WTC11 (cell line): ENCODE data around the gene TPCN2. TPM values are rescaled to one million over a fixed set of nuclear protein-coding genes. Genes with fewer than 3 reads are reported as not detected.

Experiments
- ATAC-seq: fragments of 200-7000 bp; cut with Tn5 transposase; 2 replicates; pipeline ENCODE4 v1.10.0; 2021; ENCODE audit warnings: mild to moderate bottlenecking, moderate library complexity
- CTCF ChIA-PET: fragments of 300-600 bp; sonication (Branson Sonifier 250); formaldehyde crosslinking; loops from one replicate; lab custom pipeline; 2021; ENCODE audit warnings: antibody characterized with exemption; lab: Charles Lee
- POLR2A ChIA-PET: fragments of 350-600 bp; sonication (Branson Sonifier 250); formaldehyde crosslinking; loops from one replicate; lab custom pipeline; 2021; ENCODE audit warnings: antibody characterized with exemption; lab: Charles Lee
- DNase-seq: peaks from one replicate; pipeline ENCODE4 v3.0.0; 2021; ENCODE audit warnings: low spot score
- H3K27ac Mint-ChIP-seq: 2 replicates; pipeline ENCODE4 v1.8.0; 2021; ENCODE audit warnings: mixed read lengths
- H3K27me3 Mint-ChIP-seq: 2 replicates; pipeline ENCODE4 v1.8.0; 2021; ENCODE audit warnings: low read depth, mild to moderate bottlenecking, moderate library complexity, mixed read lengths
- H3K36me3 Mint-ChIP-seq: 2 replicates; pipeline ENCODE4 v1.8.0; 2021; ENCODE audit warnings: mixed read lengths
- H3K4me1 Mint-ChIP-seq: 2 replicates; pipeline ENCODE4 v1.8.0; 2022; ENCODE audit warnings: mixed read lengths
- H3K4me3 Mint-ChIP-seq: 2 replicates; pipeline ENCODE4 v1.8.0; 2021; ENCODE audit warnings: mild to moderate bottlenecking, moderate library complexity, mixed read lengths
- H3K9me3 Mint-ChIP-seq: 2 replicates; pipeline ENCODE4 v1.8.0; 2021; ENCODE audit warnings: mixed read lengths
- ATF1 ChIP-seq: sonication (generic); formaldehyde crosslinking; IDR thresholded peaks from 2 replicates; pipeline ENCODE4 v1.8.1; 2023; ENCODE audit warnings: mild to moderate bottlenecking, moderate library complexity, missing genetic modification reagents
- CREB1 ChIP-seq: sonication (generic); formaldehyde crosslinking; IDR thresholded peaks from 2 replicates; pipeline ENCODE4 v1.8.0; 2023; ENCODE audit warnings: mild to moderate bottlenecking, missing genetic modification reagents
- GTF2I ChIP-seq: fragments of 250-450 bp; sonication (Bioruptor Pico); conservative IDR thresholded peaks from 2 replicates; pipeline ENCODE4 v1.4.0; 2021; ENCODE audit warnings: mild to moderate bottlenecking
- IRF2 ChIP-seq: sonication (generic); formaldehyde crosslinking; IDR thresholded peaks from 2 replicates; pipeline ENCODE4 v1.8.0; 2022; ENCODE audit warnings: low read depth, missing genetic modification reagents, borderline replicate concordance
- MXD4 ChIP-seq: fragments of 250-450 bp; sonication (Bioruptor Pico); IDR thresholded peaks from 2 replicates; pipeline ENCODE4 v1.8.0; 2021; ENCODE audit warnings: mild to moderate bottlenecking, moderate library complexity, borderline replicate concordance
- MYBL2 ChIP-seq: sonication (generic); formaldehyde crosslinking; IDR thresholded peaks from 2 replicates; pipeline ENCODE4 v1.8.1; 2023; ENCODE audit warnings: mild to moderate bottlenecking, moderate library complexity, missing genetic modification reagents
- PRDM15 ChIP-seq: sonication (generic); formaldehyde crosslinking; IDR thresholded peaks from 2 replicates; pipeline ENCODE4 v1.8.0; 2022; ENCODE audit warnings: missing genetic modification reagents
- PRRX2 ChIP-seq: fragments of 250-450 bp; sonication (Bioruptor Pico); IDR thresholded peaks from 2 replicates; pipeline ENCODE4 v1.8.0; 2021; ENCODE audit warnings: mild to moderate bottlenecking
- ZBTB43 ChIP-seq: sonication (generic); formaldehyde crosslinking; IDR thresholded peaks from 2 replicates; pipeline ENCODE4 v1.8.1; 2023; ENCODE audit warnings: mild to moderate bottlenecking, missing genetic modification reagents
- ZNF317 ChIP-seq: sonication (generic); formaldehyde crosslinking; IDR thresholded peaks from 2 replicates; pipeline ENCODE4 v1.8.1; 2023; ENCODE audit warnings: low read depth, mild to moderate bottlenecking, moderate library complexity, missing genetic modification reagents, borderline replicate concordance
- ZNF396 ChIP-seq: fragments of 250-450 bp; sonication (Bioruptor Pico); IDR thresholded peaks from 2 replicates; pipeline ENCODE4 v1.8.0; 2021; ENCODE audit warnings: mild to moderate bottlenecking, moderate library complexity, borderline replicate concordance
- ZNF532 ChIP-seq: fragments of 250-450 bp; sonication (Bioruptor Pico); IDR thresholded peaks from 2 replicates; pipeline ENCODE4 v1.9.0; 2021; ENCODE audit warnings: mild to moderate bottlenecking, borderline replicate concordance
- ZNF671 ChIP-seq: fragments of 250-450 bp; sonication (Bioruptor Pico); IDR thresholded peaks from 2 replicates; pipeline ENCODE4 v1.8.0; 2021; ENCODE audit warnings: mild to moderate bottlenecking
- total RNA-seq: library from RNA; stranded (reverse); gene quantifications from 3 replicates; pipeline ENCODE4 v1.2.3, GENCODE V29; 2021
- TF ChIP-seq, protein P1 (sequence below): sonication (generic); formaldehyde crosslinking; IDR thresholded peaks from 2 replicates; pipeline ENCODE4 v1.8.1; 2023; ENCODE audit warnings: mild to moderate bottlenecking, moderate library complexity, missing genetic modification reagents
- TF ChIP-seq, protein P2 (sequence below): sonication (generic); formaldehyde crosslinking; IDR thresholded peaks from 2 replicates; pipeline ENCODE4 v1.8.1; 2022; ENCODE audit warnings: low read depth, missing genetic modification reagents, borderline replicate concordance

The TPCN2 gene
- total RNA-seq, 1 experiment from 2014 or later = 24.6 TPM

- TF ChIP-seq ZNF532 (CRISPR knock-in tag) (no peak), ZNF317 (no peak), PRRX2 (CRISPR knock-in tag) (no peak), ATF1 (no peak)
- TF ChIP-seq, protein P1, sequence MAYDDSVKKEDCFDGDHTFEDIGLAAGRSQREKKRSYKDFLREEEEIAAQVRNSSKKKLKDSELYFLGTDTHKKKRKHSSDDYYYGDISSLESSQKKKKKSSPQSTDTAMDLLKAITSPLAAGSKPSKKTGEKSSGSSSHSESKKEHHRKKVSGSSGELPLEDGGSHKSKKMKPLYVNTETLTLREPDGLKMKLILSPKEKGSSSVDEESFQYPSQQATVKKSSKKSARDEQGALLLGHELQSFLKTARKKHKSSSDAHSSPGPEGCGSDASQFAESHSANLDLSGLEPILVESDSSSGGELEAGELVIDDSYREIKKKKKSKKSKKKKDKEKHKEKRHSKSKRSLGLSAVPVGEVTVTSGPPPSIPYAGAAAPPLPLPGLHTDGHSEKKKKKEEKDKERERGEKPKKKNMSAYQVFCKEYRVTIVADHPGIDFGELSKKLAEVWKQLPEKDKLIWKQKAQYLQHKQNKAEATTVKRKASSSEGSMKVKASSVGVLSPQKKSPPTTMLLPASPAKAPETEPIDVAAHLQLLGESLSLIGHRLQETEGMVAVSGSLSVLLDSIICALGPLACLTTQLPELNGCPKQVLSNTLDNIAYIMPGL (CRISPR knock-in tag) = no peak
- TF ChIP-seq, all 79 proteins: peak for 0
Observed at GRCh38 chr11:69087133-69087524, 38.4 kb downstream of the TPCN2 start (continued).

- H3K4me3 Mint-ChIP-seq = no peak overlapping the region
- TF ChIP-seq, protein P1 (CRISPR knock-in tag) = no peak
- TF ChIP-seq MYBL2 = no peak
- TF ChIP-seq ZNF532 (CRISPR knock-in tag) = no peak
- TF ChIP-seq, protein P2, sequence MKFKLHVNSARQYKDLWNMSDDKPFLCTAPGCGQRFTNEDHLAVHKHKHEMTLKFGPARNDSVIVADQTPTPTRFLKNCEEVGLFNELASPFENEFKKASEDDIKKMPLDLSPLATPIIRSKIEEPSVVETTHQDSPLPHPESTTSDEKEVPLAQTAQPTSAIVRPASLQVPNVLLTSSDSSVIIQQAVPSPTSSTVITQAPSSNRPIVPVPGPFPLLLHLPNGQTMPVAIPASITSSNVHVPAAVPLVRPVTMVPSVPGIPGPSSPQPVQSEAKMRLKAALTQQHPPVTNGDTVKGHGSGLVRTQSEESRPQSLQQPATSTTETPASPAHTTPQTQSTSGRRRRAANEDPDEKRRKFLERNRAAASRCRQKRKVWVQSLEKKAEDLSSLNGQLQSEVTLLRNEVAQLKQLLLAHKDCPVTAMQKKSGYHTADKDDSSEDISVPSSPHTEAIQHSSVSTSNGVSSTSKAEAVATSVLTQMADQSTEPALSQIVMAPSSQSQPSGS (CRISPR knock-in tag) = no peak
- TF ChIP-seq ZNF671 (CRISPR knock-in tag) = no peak
- TF ChIP-seq CREB1 (CRISPR knock-in tag) = no peak
- TF ChIP-seq ZNF396 (CRISPR knock-in tag) = no peak
- TF ChIP-seq ZBTB43 (CRISPR knock-in tag) = no peak
- no peak for TF ChIP-seq MXD4 (CRISPR knock-in tag)
- no peak for TF ChIP-seq PRDM15 (CRISPR knock-in tag)
- TF ChIP-seq IRF2 (CRISPR knock-in tag) = no peak
- no peak for TF ChIP-seq GTF2I (CRISPR knock-in tag)
- POLR2A ChIA-PET = no interaction called here
- no peak overlapping the region for H3K27ac Mint-ChIP-seq
- CTCF ChIA-PET = interaction anchor here (0.7 to 2.5 kb wide), 5 partner anchors 43 to 244 kb away, joined by 3 to 14 read pairs (median 5); no protein-coding TSS in a partner anchor
- DNase-seq (no peak), ATAC-seq (no peak)
- H3K4me1 Mint-ChIP-seq = peaks cover 2% of the 10 kb centered on the region; the same call in 1 of the 2 replicates
- peaks cover 28% of the 10 kb centered on the region for H3K36me3 Mint-ChIP-seq
- H3K9me3 Mint-ChIP-seq = peaks cover 1% of the 10 kb centered on the region; the same call in 1 of the 2 replicates
- no peaks in the 10 kb centered on the region for H3K27me3 Mint-ChIP-seq
Observed at GRCh38 chr11:69087811-69088210, 39.1 kb downstream of the TPCN2 start.
